HG03442 (cell line): ENCODE results near the gene STARD5.

ENCODE experiments used
- ATAC-seq: cut with Tn5 transposase; IDR thresholded peaks from one replicate; pipeline ENCODE4 v1.9.1; 2021; ENCODE audit warnings: mild to moderate bottlenecking, moderate library complexity; ENCODE audit not compliant: unreplicated experiment

STARD5 gene

DNA sequence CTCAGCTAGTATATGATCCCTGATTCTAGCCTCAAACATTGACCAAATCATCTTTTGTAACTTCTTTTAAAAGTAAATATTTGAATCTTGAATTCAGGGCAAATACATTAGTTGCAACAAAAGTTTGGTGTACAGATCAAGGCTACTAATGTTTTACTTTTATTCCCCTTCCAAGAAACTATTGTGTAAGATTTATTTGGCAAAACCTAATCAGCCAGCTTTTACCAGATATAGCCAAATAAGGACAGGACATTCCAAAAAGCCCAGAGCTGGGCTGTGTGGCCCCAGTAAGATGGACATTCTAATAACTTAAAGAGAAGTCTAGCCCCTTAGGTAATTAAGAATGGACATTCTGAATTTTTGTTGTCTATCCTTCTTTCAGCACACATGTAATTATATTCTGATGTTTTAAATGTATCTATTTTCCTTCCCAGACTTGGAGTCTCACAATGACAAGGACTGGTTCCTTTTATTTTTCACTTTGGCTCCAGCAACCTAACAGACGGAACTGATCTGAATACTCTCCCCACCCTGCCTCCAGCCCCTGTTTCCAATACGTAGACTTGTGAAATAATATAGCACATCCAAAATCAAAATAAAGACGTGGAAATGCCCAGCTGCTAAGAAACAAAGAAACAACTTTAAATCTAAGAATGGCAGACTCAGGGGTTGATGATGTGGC is 48.1 kb downstream of the STARD5 start:
- ATAC-seq, result no peak

GRCh38 chr15:81274931-81275707 is 48.8 kb downstream of the STARD5 start:
- ATAC-seq, result peak; percentile 75

- ATAC-seq, result no peak
These were observed 49.7 kb downstream of the STARD5 start for GRCh38 chr15:81274255-81274654.

DNA sequence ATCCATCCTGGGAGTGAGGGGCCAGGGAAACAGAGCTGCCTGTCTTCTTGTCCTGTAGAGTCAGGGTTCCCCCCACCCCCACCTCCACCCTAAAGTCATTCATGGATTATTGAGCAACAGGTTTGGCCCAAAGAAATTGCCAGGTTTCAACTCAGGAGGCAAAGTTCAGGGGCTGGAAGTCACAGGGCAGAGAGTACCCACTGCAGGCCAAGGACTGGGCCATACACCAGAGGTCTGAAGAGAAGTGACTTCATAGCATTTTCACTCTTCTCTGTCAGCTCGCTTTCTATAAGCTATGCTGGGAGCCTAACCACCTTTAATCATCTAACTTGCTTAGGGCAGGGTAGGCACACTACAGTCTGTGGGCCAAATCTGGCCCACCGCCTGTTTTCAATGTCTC is 50.1 kb downstream of the STARD5 start:
- ATAC-seq, result no peak

GRCh38 chr15:81273200-81273599 is 50.7 kb downstream of the STARD5 start:
- ATAC-seq, result no peak

GRCh38 chr15:81271761-81272644 is 51.9 kb downstream of the STARD5 start:
- ATAC-seq, result no peak

DNA sequence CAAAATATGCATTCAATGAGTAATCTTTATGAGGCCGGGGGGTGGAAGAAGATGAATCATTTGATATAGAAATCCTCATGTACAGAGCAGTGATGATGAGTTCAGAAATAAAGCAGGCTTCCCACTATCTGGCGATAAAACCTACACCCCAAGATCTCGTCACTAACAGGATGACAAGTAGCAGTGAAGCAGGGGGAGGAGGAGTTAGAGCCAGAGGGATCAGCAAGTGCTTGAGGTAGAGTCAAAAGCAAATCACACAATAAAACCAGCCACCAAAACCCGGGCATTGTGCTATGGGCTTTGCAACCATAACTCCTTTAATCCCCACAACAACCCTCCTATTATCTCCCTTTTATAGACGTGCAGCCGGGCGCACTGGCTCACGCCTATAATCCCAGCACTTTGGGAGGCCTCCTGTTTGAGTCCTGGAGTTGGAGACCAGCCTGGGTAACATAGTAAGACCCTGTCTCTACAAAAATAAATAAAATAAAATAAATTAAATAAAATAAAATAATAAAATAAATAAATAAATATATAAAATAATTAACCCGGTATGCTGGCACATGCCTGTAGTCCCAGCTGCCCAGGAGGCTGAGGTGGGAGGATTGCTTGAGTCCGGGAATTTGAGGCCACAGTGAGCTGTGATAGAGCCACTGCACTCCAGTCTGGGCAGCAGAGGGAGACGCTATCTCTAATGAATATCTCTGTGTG is 53.0 kb downstream of the STARD5 start:
- no peak for ATAC-seq

GRCh38 chr15:81270188-81270587 is 53.8 kb downstream of the STARD5 start:
- ATAC-seq, result no peak

DNA sequence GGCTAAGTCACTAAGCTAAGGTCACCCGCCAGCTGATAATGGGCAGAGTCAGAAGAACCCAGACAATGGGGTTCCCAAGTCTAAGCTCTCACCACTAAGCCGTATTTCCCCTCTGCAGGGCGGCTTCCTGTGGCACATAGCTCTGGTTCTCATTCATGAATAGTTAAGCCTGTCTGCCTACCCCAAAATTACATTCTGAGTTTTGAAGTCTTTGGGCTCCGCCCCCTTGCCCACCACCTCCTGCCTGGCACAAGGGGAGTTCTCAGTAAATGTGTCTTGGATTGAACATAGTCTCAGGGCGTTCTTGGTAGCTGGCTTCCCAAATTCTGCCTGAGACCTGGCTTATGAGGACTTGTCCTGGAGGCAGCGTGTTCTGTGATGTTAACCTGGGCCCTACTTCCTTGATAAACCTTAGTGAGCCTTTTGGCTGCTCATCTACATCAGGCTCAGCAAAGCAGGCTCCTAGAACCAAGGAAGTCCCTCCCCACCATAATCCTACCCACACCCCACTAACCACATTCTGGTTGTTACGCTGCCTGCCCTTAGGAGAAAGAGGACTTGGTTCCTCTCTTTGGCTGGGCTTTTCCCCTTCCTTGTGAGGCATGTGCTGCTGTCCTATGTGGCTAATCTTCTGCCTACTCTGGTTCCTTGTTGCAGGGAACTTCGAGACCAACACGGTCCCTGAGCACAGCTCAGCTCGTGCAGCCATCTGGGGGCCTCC is 54.9 kb downstream of the STARD5 start:
- ATAC-seq, result no peak

DNA sequence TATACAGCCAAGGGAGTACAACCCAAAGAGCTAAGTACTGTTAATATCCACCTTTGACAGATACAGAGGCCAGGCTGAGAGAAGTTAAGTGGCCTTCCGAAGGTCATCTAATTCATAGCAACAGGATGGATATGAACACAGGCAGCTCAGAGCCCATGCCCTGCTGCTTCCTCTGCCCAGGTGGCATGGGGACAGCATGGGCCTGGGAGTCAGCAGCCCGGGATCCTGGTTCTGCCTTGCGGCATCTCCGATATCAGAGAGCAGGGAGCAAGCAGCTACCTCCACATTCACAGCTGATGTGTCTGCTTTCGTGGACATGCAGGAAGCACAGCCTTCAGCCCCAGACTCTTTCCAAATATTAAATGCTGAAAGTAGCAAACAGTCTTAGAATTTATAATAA is 55.6 kb downstream of the STARD5 start:
- no peak for ATAC-seq

GRCh38 chr15:81265944-81266775 is 57.8 kb downstream of the STARD5 start:
- peak; percentile 76 for ATAC-seq

GRCh38 chr15:81265256-81265943 is 58.5 kb downstream of the STARD5 start:
- ATAC-seq, result no peak

DNA sequence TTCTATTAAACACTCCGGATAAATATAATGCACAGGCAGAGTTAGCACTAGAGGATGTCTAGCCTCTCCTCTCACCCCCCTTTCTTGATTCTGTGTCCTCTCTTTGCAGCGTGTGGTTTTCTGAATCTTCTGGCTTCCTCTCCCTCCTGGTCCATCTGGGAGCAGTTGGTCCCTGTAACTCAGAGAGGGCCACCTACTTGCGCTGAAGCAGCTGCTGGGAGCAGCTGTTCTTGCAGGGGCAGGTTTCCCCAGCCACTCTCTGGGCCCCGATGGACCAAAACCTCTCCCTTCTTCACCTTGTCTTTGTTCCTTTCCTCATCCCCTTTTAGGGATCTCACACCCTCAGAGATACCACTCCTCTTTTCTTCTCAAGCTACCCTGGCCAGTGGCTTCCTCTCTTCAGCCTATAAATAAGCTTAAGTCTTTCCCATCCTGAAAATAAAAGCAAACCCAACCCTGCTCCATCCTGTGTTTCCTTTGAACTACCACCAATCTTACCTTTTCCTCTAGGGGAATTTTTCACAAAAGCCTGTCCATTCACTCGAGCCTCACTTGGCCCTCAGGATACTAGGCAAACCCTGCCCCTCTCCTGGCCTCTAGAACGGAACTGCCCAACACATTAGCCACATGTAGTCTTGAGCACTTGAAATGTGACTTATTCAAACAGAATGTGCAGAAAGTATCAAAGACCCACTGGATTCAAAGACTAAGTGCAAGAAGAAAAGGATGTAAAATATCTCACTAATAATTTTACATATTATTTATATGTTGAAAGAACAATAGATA is 59.7 kb downstream of the STARD5 start:
- ATAC-seq, result no peak

GRCh38 chr15:81263477-81263876 is 60.5 kb downstream of the STARD5 start:
- no peak for ATAC-seq

DNA sequence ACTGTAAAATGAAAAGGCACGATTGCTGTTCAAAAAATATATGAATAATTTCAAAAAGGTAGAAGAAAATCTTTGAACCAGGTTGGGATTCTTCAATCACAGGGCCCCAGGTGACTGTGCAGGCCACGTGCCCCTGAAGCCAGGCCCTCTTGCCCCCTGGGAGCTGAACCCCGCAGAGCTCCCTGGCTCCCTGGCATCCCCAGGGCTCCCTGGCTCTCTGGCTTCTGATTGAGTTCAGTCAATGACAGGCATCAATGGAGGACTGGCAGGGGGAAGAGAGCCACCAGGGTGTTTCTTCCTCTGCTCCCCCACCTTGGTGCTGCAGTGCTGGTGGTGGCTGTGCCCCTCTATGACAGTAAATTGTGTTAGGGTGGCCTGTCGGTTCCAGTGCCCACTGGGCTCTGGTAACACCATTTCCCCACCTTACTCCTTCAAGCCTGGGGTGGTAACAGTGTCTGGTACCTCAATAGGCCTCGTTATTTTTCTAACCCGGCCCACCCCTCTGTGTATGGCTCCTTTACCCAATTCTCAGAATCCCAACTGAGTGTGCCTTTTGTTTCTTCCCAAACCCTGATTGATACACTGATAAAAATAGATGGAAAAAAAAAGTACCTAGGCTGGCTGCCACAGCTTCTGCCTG is 62.6 kb downstream of the STARD5 start:
- ATAC-seq, result no peak

GRCh38 chr15:81259760-81260298 is 64.1 kb downstream of the STARD5 start:
- ATAC-seq, result no peak
